Naive thymus-derived CD8-positive, alpha-beta T cell (primary cell): ENCODE results near the gene TMEM169. TPM values are rescaled to one million over a fixed set of nuclear protein-coding genes. Genes with fewer than 3 reads are reported as not detected.
"Not testable (repeated sequence)": the region's sequence is repeated elsewhere in the genome, so short reads cannot be mapped to it uniquely, and the experiment has no call there.

Experiments
- ATAC-seq, 2 donors: fragments of 150-1000 bp; cut with Tn5 transposase in 1 of 2; sonication (Bioruptor Pico), chemical (Tn5 transposase) in 1 of 2; 1 replicate in 1 of 2; 2 replicates in 1 of 2; pipeline ENCODE4 v1.10.0; 2021; ENCODE audit warnings: mild to moderate bottlenecking in 2 of 2, moderate library complexity in 2 of 2
- POLR2A ChIA-PET: fragments of 350-600 bp; sonication (Branson Sonifier 250); formaldehyde crosslinking; loops from one replicate; lab custom pipeline; 2021; ENCODE audit warnings: antibody characterized with exemption; lab: Charles Lee
- DNase-seq, 10 donors: peaks; one replicate each; pipeline versions ENCODE4 v3.0.0 to v3.0.0-alpha.2; 2020 to 2022
- H3K27ac Mint-ChIP-seq, 10 donors: one replicate each; pipeline ENCODE4 v1.8.0; 2020 to 2022; ENCODE audit warnings: mild to moderate bottlenecking in 10 of 10, mixed read lengths in 10 of 10, moderate library complexity in 4 of 10, inconsistent platforms in 1 of 10
- H3K27me3 Mint-ChIP-seq, 5 donors: one replicate each; pipeline ENCODE4 v1.8.0; 2021 to 2022; ENCODE audit warnings: mixed read lengths in 5 of 5
- H3K36me3 Mint-ChIP-seq, 3 donors: one replicate each; pipeline ENCODE4 v1.8.0; 2020 to 2022; ENCODE audit warnings: mixed read lengths in 3 of 3, mild to moderate bottlenecking in 2 of 3, inconsistent platforms in 1 of 3
- H3K4me1 Mint-ChIP-seq, 4 donors: one replicate each; pipeline ENCODE4 v1.8.0; 2021 to 2022; ENCODE audit warnings: mixed read lengths in 4 of 4
- H3K4me3 Mint-ChIP-seq, 10 donors: one replicate each; pipeline ENCODE4 v1.8.0; 2020 to 2022; ENCODE audit warnings: mild to moderate bottlenecking in 10 of 10, mixed read lengths in 10 of 10, moderate library complexity in 6 of 10, inconsistent platforms in 1 of 10
- H3K9me3 Mint-ChIP-seq, 9 donors: one replicate each; pipeline ENCODE4 v1.8.0; 2020 to 2022; ENCODE audit warnings: mixed read lengths in 9 of 9, mild to moderate bottlenecking in 3 of 9, inconsistent platforms in 1 of 9, moderate library complexity in 1 of 9
- polyA plus RNA-seq, 3 donors: library from polyadenylated mRNA; unstranded; fragments of 300-500 nt; fragmentation: Illumina TruSeq; gene quantifications; one replicate each; pipeline ENCODE4 v1.2.3, GENCODE V29; 2021
- total RNA-seq, 8 experiments: library from RNA in 2 of 8; stranded (reverse) in 2 of 8; gene quantifications; one replicate each; pipeline ENCODE4 v1.2.3 and lab custom pipeline; 2021 to 2026

TMEM169 gene
- total and polyA plus RNA-seq, 5 experiments from 2014 or later = 0.73 to 4.1 (median 2.0) TPM

- DNase-seq (no peak), ATAC-seq (no peak)
- Mint-ChIP-seq H3K36me3 (peaks cover 0 to 32% (median 4%) of the 10 kb centered on the region in 3 donors), H3K27me3 (no peaks in the 10 kb centered on the region), H3K4me1 (peaks cover 18 to 48% (median 42%) of the 10 kb centered on the region in 4 donors), H3K4me3 (no peak overlapping the region), H3K9me3 (no peaks in the 10 kb centered on the region), H3K27ac (no peak overlapping the region)
- POLR2A ChIA-PET = interaction anchor here (2.1 kb wide), 1 partner anchor 9 kb away, joined by 9 read pairs; the partner anchor contains the start of genes PECR and TMEM169
These were observed 9.2 kb upstream of the TMEM169 start for GRCh38 chr2:216072473-216072872.

- Mint-ChIP-seq H3K9me3 (no peaks in the 10 kb centered on the region), H3K4me3 (no peak overlapping the region), H3K27ac (peak overlapping the region in 4 of 10 donors; percentile 7 to 66 (median 38)), H3K36me3 (peaks cover 0 to 32% (median 4%) of the 10 kb centered on the region in 3 donors), H3K27me3 (no peaks in the 10 kb centered on the region), H3K4me1 (peaks cover 13 to 41% (median 39%) of the 10 kb centered on the region in 4 donors)
- DNase-seq = no peak
- ATAC-seq = no peak
- POLR2A ChIA-PET = interaction anchor here (2.1 kb wide), 1 partner anchor 8 kb away, joined by 9 read pairs; the partner anchor contains the start of genes PECR and TMEM169
These were observed 7.9 kb upstream of the TMEM169 start for GRCh38 chr2:216073773-216074172.

DNA sequence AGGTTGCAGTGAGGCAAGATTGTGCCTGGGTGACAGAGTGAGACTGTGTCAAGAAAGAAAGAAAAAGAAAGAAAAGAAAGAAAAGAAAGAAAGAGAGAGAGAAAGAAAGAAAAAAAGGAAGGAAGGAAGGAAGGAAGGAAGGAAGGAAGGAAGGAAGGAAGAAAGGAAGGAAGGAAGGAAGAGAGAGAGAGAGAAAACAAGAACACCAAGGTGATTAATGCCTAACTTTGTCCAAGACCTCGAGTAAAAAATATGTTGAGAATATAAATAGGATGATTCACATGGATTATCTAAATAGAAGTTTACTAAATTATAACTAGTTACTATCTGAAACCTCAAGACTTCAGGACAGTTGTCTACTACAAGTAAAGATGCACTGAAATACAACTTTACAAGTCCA lies 7.3 kb upstream of the TMEM169 start:
- ATAC-seq = no peak
- H3K27me3 Mint-ChIP-seq = no peaks in the 10 kb centered on the region
- peaks cover 11 to 39% (median 35%) of the 10 kb centered on the region in 4 donors for H3K4me1 Mint-ChIP-seq
- H3K9me3 Mint-ChIP-seq = no peaks in the 10 kb centered on the region
- peak overlapping the region in 7 of 10 donors; percentile 27 to 75 (median 56) for H3K27ac Mint-ChIP-seq
- no peak for DNase-seq
- POLR2A ChIA-PET = interaction anchor here (1.1 kb wide), 1 partner anchor 10 kb away, joined by 4 read pairs; no protein-coding TSS in a partner anchor
- H3K36me3 Mint-ChIP-seq = peaks cover 0 to 29% (median 4%) of the 10 kb centered on the region in 3 donors
- peak overlapping the region in 2 of 10 donors; percentile 47 to 61 for H3K4me3 Mint-ChIP-seq

DNA sequence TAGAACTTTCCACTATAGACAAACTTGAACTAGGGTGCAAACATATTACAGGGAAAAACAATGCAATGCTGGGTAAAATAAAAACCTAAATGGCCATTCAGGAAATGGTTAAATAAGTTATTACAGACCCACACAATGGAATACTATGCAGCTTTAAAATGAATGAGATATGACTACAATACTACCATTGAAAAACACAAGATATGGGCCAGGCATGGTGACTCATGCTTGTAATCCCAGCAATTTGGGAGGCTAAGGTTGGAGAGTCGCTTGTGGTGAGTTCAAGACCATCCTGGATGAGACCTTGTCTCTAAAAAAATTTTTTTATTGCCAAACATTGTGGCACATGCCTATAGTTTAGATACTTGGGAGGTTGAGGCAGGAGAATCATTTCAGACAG lies 6.9 kb upstream of the TMEM169 start:
- POLR2A ChIA-PET = interaction anchor here (1.1 kb wide), 1 partner anchor 9 kb away, joined by 4 read pairs; no protein-coding TSS in a partner anchor
- peaks cover 11 to 38% (median 34%) of the 10 kb centered on the region in 4 donors for H3K4me1 Mint-ChIP-seq
- no peak for DNase-seq
- no peak overlapping the region for H3K4me3 Mint-ChIP-seq
- peak overlapping the region in 3 of 10 donors; percentile 44 to 76 (median 74) for H3K27ac Mint-ChIP-seq
- no peak for ATAC-seq
- H3K9me3 Mint-ChIP-seq = no peaks in the 10 kb centered on the region
- H3K36me3 Mint-ChIP-seq = peaks cover 0 to 28% (median 4%) of the 10 kb centered on the region in 3 donors
- H3K27me3 Mint-ChIP-seq = no peaks in the 10 kb centered on the region

GRCh38 chr2:216075510-216076485 lies 5.9 kb upstream of the TMEM169 start:
- DNase-seq = no peak
- Mint-ChIP-seq H3K27me3 (no peaks in the 10 kb centered on the region), H3K4me1 (peaks cover 9 to 46% (median 41%) of the 10 kb centered on the region in 4 donors), H3K36me3 (peaks cover 0 to 28% (median 4%) of the 10 kb centered on the region in 3 donors), H3K4me3 (no peak overlapping the region), H3K9me3 (no peaks in the 10 kb centered on the region), H3K27ac (peak overlapping the region in 3 of 10 donors; percentile 16 to 60 (median 40))
- ATAC-seq = no peak
- POLR2A ChIA-PET = interaction anchor here (1.1 kb wide), 1 partner anchor 8 kb away, joined by 4 read pairs; no protein-coding TSS in a partner anchor

DNA sequence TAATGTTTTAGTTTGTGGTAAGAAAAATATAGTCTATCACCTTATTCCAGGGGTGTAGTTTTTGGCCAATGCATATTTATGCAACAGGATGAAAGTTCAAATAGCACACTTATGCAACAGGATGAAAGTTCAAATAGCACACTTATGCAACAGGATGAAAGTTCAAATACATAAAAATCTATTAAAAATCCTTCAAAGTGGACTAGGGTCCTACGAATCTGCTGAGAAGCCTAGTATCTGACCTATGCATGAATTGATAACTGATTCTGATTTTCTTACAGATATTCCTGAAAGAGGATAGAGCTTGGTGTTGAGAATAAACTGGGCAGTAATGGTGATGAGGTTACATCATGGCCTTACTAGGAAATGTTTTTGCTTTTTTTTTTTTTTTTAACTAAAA lies 2.9 kb upstream of the TMEM169 start:
- Mint-ChIP-seq H3K9me3 (no peaks in the 10 kb centered on the region), H3K27ac (no peak overlapping the region), H3K4me3 (peak overlapping the region in 3 of 10 donors; percentile 24 to 42 (median 34)), H3K36me3 (peaks cover 0 to 21% (median 0%) of the 10 kb centered on the region in 3 donors), H3K27me3 (no peaks in the 10 kb centered on the region), H3K4me1 (peaks cover 23 to 69% (median 64%) of the 10 kb centered on the region in 4 donors)
- DNase-seq (no peak), ATAC-seq (no peak)
- POLR2A ChIA-PET = interaction anchor here (0.7 kb wide), 1 partner anchor 20 kb away, joined by 3 read pairs; no protein-coding TSS in a partner anchor

DNA sequence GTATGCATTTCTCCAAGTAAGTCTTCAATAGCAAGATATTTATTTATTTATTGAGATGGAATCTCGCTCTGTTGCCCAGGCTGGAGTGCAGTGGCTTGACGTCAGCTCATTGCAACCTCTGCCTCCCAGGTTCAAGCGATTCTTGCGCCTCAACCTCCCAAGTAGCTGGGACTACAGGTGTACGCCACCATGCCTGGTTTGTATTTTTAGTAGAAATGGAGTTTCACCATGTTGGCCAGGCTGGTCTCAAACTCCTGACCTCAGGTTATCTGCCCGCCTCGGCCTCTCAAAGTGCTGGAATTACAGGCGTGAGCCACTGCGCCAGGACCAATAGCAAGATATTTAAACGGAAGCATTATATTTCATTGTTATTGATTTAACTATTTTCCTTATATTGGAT lies 1.7 kb upstream of the TMEM169 start:
- ATAC-seq, POLR2A ChIA-PET, H3K9me3 Mint-ChIP-seq, H3K27me3 Mint-ChIP-seq, DNase-seq: not testable (repeated sequence)
- Mint-ChIP-seq H3K4me3 (peak overlapping the region in 9 of 10 donors; percentile 12 to 97 (median 60)), H3K4me1 (peaks cover 22 to 68% (median 63%) of the 10 kb centered on the region in 4 donors), H3K27ac (peak overlapping the region in 4 of 10 donors; percentile 32 to 58 (median 41)), H3K36me3 (peaks cover 0 to 11% (median 0%) of the 10 kb centered on the region in 3 donors)

DNA sequence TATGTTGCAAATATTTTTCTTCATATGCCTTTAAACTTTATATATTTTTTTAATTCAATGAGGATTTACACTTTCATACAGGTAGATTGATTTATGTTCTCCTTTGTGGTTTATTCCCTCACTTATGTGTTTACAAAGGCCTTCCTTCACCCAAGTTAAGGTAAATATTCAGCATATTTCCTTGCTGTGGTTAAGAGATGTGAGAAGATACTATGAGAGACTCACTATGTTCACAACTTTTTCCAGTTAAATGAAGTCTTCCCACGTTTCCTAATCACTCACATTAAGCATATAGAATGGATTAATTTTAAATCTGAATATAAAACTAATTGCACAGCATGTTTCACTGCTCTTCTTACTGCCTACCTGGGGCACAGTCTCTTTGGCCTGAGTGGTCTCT lies 707 bp upstream of the TMEM169 start:
- Mint-ChIP-seq H3K27me3 (no peaks in the 10 kb centered on the region), H3K36me3 (peaks cover 0 to 2% (median 0%) of the 10 kb centered on the region in 3 donors), H3K27ac (peak overlapping the region; percentile 86 to 98 (median 93)), H3K4me1 (peaks cover 24 to 69% (median 61%) of the 10 kb centered on the region in 4 donors), H3K4me3 (peak overlapping the region; percentile 86 to 99 (median 93)), H3K9me3 (no peaks in the 10 kb centered on the region)
- no peak for ATAC-seq
- DNase-seq = no peak
- POLR2A ChIA-PET = interaction anchor here (0.6 to 5.9 kb wide), 10 partner anchors 8 to 76 kb away, joined by 3 to 96 read pairs (median 6); partner anchors contain the start of gene XRCC5

DNA sequence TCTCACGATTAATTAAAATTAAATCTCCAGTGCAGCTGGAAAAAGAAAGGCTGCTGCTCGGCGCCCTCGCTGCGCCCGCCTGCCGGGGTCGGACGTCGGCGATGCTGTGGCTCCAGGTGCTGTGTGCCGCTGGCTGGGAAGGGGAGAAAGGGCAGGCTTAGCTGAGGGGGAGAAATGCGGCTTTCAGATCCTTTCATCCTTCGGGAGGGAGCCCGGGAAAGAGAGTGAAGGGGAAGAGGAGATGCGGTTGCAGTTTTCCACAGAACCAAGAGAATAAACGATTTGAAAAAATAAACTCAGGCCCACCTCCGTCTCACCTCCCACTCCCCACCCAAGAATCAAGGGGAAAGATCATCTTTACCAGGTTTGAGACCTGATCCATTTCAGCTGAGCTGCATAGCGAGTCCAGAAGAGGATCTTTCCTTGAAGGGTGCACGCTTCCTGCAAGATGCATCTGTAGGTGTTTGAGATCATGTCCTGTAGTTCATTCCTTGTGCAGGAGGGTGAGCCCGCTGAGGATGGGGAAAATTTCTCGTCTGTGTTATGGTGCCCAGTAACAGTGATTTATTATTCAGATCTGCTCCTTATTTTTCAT lies 495 bp downstream of the TMEM169 start:
- ATAC-seq (peak; percentile 13 to 26), DNase-seq (peak in 1 of 10 donors; percentile 12)
- Mint-ChIP-seq H3K27ac (peak overlapping the region; percentile 86 to 98 (median 94)), H3K9me3 (no peaks in the 10 kb centered on the region), H3K4me3 (peak overlapping the region; percentile 86 to 99 (median 93)), H3K4me1 (peaks cover 24 to 74% (median 65%) of the 10 kb centered on the region in 4 donors), H3K27me3 (no peaks in the 10 kb centered on the region), H3K36me3 (no peaks in the 10 kb centered on the region)
- POLR2A ChIA-PET = interaction anchor here (1.0 to 5.9 kb wide), 8 partner anchors 9 to 51 kb away, joined by 3 to 96 read pairs (median 7); partner anchors contain the start of gene XRCC5

DNA sequence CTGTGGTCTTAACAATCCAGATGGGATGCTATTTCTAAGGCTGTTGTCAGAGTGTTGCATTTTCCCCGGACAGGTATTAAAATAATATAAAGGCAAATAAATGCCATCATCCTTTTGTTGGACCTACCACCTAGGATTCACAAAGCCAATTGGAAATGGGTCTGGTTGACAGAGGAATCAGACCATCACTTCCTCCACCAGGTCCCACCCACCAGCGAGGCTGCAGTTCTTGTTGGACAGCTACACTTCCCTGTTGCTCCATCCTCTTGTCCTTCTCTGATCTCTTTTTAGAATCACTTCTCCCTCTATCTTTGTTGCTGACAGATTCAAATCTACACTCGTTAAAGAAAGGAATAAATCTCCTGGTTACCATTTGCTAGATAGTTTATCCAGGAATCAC lies 1.1 kb downstream of the TMEM169 start:
- ATAC-seq (no peak), DNase-seq (peak in 1 of 10 donors; percentile 11)
- no peaks in the 10 kb centered on the region for H3K27me3 Mint-ChIP-seq
- H3K4me3 Mint-ChIP-seq = peak overlapping the region; percentile 86 to 99 (median 93)
- POLR2A ChIA-PET = interaction anchor here (0.7 to 5.9 kb wide), 5 partner anchors 10 to 50 kb away, joined by 3 to 96 read pairs (median 7); partner anchors contain the start of gene XRCC5
- peaks cover 24 to 71% (median 65%) of the 10 kb centered on the region in 4 donors for H3K4me1 Mint-ChIP-seq
- peak overlapping the region; percentile 86 to 98 (median 94) for H3K27ac Mint-ChIP-seq
- H3K9me3 Mint-ChIP-seq = no peaks in the 10 kb centered on the region
- H3K36me3 Mint-ChIP-seq = no peaks in the 10 kb centered on the region

DNA sequence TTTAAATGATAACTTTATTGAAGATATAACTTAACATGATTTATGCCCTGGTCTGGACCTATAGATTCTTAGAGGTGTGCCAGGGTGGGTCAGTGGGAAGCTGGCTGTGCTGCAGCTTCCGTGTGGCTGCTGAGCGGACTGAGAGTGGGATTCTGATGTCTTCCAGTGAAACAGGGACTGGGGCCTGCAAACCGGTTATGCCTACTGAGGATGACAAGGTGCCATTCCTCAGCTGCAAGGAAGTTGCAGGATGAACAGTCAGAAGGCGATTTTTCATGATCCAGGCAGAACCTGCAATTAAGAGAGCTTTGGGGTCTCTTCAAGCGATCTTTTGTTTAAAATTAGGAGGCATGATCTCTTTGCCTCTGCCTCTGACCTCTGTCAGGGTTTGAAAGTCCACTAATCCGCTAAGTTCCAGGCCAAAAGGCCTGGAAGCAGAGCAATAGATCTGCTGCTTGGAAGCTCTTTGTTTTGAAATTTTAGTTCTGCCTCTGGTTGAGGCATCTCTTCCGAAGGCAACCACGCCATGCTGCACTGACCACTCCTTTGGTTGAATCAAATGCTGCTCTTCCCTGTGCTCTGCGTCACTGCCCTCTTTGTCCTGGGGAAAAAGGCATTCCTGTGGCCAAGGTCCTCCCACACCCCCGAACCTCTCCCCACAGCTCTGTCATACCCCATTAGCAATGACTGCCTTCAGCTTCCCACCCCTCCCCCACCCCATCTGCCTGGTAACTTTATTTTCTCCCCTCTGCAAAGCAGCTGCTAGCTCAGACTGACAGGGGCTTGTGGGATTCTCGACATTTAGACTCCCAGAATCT lies 2.0 kb downstream of the TMEM169 start:
- H3K4me3 Mint-ChIP-seq = peak overlapping the region; percentile 77 to 97 (median 90)
- peak overlapping the region; percentile 86 to 98 (median 94) for H3K27ac Mint-ChIP-seq
- H3K4me1 Mint-ChIP-seq = peaks cover 24 to 68% (median 63%) of the 10 kb centered on the region in 4 donors
- no peaks in the 10 kb centered on the region for H3K9me3 Mint-ChIP-seq
- no peaks in the 10 kb centered on the region for H3K27me3 Mint-ChIP-seq
- no peak for ATAC-seq
- H3K36me3 Mint-ChIP-seq = no peaks in the 10 kb centered on the region
- peak in 1 of 10 donors; percentile 3 for DNase-seq
- POLR2A ChIA-PET = interaction anchor here (0.7 to 5.9 kb wide), 9 partner anchors 9 to 328 kb away, joined by 3 to 96 read pairs (median 4); partner anchors contain the start of genes SMARCAL1 and XRCC5
